Mesodermal cell (in vitro differentiated cells): ENCODE data around the gene TRMT44.
"Not testable (repeated sequence)": the region's sequence is repeated elsewhere in the genome, so short reads cannot be mapped to it uniquely, and the experiment has no call there.

Experiments
- H3K27ac ChIP-seq: 2 replicates; pipeline ENCODE4 v1.7.0; 2013; ENCODE audit warnings: mild to moderate bottlenecking, low read depth, low read length, moderate library complexity; ENCODE audit not compliant: severe bottlenecking
- H3K36me3 ChIP-seq: 2 replicates; pipeline ENCODE4 v1.7.1; 2013; ENCODE audit warnings: mild to moderate bottlenecking, low read length, moderate library complexity; ENCODE audit not compliant: control insufficient read depth, insufficient read depth
- H3K4me1 ChIP-seq: one replicate; pipeline ENCODE4 v1.7.1; 2013; ENCODE audit warnings: mild to moderate bottlenecking, low read length; ENCODE audit not compliant: insufficient read depth, control insufficient read depth, poor library complexity, severe bottlenecking
- H3K4me3 ChIP-seq: 2 replicates; pipeline ENCODE4 v1.7.0; 2013; ENCODE audit warnings: low read length, control low read depth, mild to moderate bottlenecking; ENCODE audit not compliant: insufficient read depth, poor library complexity, severe bottlenecking; ENCODE audit errors: extremely low read depth
- H3K9me3 ChIP-seq: 2 replicates; pipeline ENCODE4 v1.7.1; 2013; ENCODE audit warnings: mild to moderate bottlenecking, low read length, moderate library complexity; ENCODE audit not compliant: control insufficient read depth
- WGBS, 2 experiments: methylation state at CpG; one replicate each; pipeline ENCODE4 v1.1.5; 2013; ENCODE audit warnings: missing lambda C conversion rate in 2 of 2; ENCODE audit not compliant: insufficient coverage in 2 of 2; 5-methylcytosine and 5-hydroxymethylcytosine counted together

Gene TRMT44

DNA sequence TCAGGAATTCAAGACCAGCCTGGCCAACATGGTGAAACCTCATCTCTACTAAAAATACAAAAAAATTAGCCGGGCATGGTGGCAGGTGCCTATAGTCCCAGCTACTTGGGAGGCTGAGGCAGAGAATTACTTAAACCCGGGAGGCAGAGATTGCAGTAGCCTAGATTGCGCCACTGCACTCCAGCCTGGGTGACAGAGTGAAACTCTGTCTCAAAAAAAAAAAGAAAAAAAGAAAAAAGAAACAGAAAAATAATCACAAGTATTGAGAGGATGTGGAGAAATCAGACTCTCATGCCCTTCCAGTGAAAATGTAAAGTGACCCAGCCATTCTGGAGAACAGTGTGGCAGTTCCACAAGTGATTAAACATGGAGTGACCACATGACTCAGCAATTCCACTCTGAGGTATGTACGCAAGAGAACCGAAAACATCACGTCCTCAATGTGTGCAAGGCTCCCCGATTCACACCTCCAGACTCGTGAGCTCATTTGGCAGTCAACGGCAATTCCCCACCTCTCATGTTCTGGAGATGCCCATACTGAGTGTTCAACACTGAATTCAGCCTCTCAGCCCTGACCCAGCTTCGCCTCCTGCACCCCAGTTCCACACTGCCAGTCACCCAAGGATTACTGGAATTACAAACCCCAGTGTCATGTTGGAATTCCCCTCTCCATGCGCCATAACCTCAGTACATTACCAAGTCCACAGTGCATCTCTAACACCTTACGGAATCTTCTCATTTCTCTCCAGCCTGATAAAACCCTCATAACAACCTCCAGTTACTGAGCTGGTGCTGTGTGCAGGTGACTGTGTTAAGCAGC lies 21.1 kb upstream of the TRMT44 start:
- Histone ChIP-seq H3K27ac (no peak overlapping the region), H3K36me3 (peaks cover 16% of the 10 kb centered on the region), H3K9me3 (no peaks in the 10 kb centered on the region), H3K4me3 (no peak overlapping the region), H3K4me1 (no peaks in the 10 kb centered on the region)
- WGBS, 2 experiments, result 89 to 91% methylated on average over 9 to 10 of the region's 12 CpGs

DNA sequence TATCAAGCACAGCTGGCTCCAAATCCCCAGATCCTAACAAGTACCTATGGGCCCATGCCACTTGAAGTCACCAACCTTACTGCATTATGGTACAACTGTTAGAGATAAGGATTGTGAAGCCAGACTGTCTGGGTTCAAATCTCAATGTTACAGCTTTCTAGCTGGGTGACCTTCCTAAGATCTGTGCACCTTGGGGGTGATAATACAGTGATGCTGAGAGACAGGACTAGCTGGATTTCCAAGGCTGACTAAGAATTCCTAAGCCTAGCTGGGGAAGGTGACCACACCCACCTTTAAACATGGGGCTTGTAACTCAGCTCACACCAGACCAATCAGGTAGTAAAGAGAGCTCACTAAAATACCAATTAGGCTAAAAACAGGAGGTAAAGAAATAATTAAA lies 20.4 kb upstream of the TRMT44 start:
- not testable (repeated sequence) for H3K4me3 ChIP-seq, H3K9me3 ChIP-seq, H3K4me1 ChIP-seq, H3K27ac ChIP-seq, H3K36me3 ChIP-seq

DNA sequence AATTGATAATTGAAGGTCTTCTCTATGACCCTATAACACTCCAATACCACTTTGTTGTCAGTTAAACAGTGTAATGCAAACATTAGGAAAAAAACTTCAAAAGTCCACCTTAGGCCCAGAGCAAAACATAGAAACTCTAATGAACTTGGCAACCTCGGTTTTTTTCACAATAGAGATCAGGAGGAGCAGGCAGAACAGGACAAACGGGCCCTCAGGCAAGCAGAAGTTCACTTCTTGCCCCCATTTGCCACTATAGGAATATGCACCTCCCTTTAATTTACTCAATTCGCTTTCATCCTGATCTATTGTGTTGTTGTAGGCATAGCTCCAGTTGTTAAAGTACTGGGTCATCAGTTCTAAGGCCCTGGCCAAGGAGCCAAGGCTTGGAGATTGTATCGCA lies 18.2 kb upstream of the TRMT44 start:
- no peaks in the 10 kb centered on the region for H3K9me3 ChIP-seq
- no peak overlapping the region for H3K4me3 ChIP-seq
- 79 to 81% methylated on average over 3 of the region's 4 CpGs for WGBS, 2 experiments
- no peaks in the 10 kb centered on the region for H3K4me1 ChIP-seq
- H3K36me3 ChIP-seq, result no peaks in the 10 kb centered on the region
- H3K27ac ChIP-seq, result no peak overlapping the region

GRCh38 chr4:8422786-8423185 lies 17.8 kb upstream of the TRMT44 start:
- 85 to 89% methylated on average over 4 to 5 of the region's 5 CpGs for WGBS, 2 experiments
- Histone ChIP-seq H3K27ac (no peak overlapping the region), H3K4me1 (no peaks in the 10 kb centered on the region), H3K9me3 (no peaks in the 10 kb centered on the region), H3K36me3 (no peaks in the 10 kb centered on the region), H3K4me3 (no peak overlapping the region)

- WGBS, 2 experiments, result 87 to 97% methylated on average over 10 to 17 of the region's 17 CpGs
- no peaks in the 10 kb centered on the region for H3K9me3 ChIP-seq
- no peak overlapping the region for H3K27ac ChIP-seq
- H3K4me1 ChIP-seq, result peaks cover 3% of the 10 kb centered on the region
- no peaks in the 10 kb centered on the region for H3K36me3 ChIP-seq
- H3K4me3 ChIP-seq, result peak overlapping the region; percentile 84
These were observed 13.3 kb upstream of the TRMT44 start for GRCh38 chr4:8427262-8427661.

DNA sequence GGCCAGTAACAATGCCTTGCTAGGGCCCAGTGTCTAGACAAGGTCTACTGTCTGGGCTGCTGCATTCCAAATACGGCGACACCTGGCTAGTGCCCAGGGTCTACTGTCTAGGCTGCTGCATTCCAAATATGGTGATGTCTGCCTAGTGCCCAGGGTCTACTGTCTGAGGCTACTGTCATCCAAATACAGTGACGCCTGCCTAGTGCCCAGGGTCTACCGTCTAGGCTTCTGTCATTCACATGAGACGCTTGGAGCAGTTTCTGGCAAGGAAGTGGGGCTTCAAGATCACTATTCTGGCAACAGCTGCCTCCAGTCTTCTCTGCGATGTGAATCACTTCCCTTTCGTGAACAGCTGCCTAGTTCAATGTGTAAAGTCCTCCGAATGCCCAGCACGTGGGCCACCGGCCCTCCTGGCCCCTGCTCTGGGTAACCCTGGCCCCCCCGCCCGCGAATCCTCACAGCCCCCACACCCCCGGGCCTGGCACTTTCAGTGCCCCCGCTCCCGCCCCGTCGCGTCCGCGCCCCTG lies 12.8 kb upstream of the TRMT44 start:
- no peaks in the 10 kb centered on the region for H3K9me3 ChIP-seq
- H3K36me3 ChIP-seq, result no peaks in the 10 kb centered on the region
- peaks cover 3% of the 10 kb centered on the region for H3K4me1 ChIP-seq
- H3K27ac ChIP-seq, result peak overlapping the region; percentile 62
- 11 to 15% methylated on average over 10 to 16 of the region's 21 CpGs for WGBS, 2 experiments
- H3K4me3 ChIP-seq, result peak overlapping the region; percentile 84

DNA sequence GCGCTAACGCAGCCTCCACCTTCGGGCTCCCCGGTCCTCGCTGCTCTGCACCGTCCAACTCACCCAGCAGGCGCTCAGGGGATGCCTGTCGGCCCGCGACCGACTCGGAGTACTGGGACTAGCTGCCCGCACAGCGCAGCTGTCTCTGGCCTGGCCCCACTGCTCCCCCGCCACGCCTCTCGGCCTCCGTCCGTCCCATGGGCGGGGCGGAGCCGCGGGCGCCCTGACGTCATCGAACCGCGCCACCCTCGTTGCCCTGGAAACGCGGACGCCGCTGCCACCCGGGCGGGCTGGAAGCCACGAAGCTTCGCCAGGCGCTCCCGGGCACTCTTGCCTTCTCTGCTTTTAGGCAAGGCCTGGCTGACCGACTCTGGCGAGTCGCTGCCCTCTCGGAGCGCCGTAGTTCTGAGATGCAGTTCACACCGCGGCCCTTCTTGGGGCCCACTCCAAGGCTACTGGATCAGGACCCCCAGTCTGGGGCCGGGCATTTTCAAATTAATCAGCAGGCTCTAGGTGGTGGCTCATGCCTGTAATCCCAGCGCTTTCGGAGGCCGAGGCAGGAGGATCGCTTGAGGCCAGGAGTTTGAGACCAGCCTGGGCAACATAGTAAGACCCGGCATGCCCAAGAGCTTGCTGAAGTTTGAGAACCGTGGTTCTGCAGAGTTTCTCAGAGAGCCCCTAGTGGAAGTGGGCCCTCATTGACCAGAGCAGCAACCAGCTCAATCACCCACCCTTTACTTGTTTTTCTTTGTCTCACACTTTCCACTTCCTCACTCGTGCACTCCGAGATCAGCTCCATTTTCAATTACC lies 12.1 kb upstream of the TRMT44 start:
- H3K9me3 ChIP-seq, result no peaks in the 10 kb centered on the region
- peaks cover 3% of the 10 kb centered on the region for H3K4me1 ChIP-seq
- peak overlapping the region; percentile 84 for H3K4me3 ChIP-seq
- H3K36me3 ChIP-seq, result no peaks in the 10 kb centered on the region
- WGBS, 2 experiments, result 4% methylated on average over 52 to 53 of the region's 56 CpGs
- peak overlapping the region; percentile 62 for H3K27ac ChIP-seq

DNA sequence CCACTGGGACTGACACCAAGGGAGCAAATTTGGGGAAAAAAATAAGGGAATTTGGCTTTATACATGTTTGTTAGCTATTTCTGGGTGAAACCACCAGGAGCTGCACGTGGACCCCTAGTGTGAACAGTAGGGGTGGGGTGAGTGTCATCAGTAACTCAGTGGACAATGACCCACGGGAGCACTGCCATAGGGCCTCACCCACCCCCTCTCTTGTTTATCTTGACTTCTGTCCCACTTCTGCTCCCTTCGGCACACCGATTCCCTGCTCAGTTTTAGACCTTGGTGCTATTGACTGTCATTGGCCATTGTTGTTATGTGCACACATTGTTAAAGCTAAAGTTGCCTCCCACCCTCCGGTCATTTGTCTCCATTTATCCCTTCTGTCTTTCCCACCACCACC lies 9.0 kb upstream of the TRMT44 start:
- Histone ChIP-seq H3K27ac (no peak overlapping the region), H3K36me3 (no peaks in the 10 kb centered on the region), H3K4me3 (no peak overlapping the region), H3K4me1 (peaks cover 3% of the 10 kb centered on the region), H3K9me3 (no peaks in the 10 kb centered on the region)
- 88% methylated on average over 2 of the region's 5 CpGs for WGBS, 2 experiments

- H3K36me3 ChIP-seq, result no peaks in the 10 kb centered on the region
- WGBS, 2 experiments, result 97 to 100% methylated on average over 3 of the region's 5 CpGs
- H3K4me3 ChIP-seq, result no peak overlapping the region
- H3K9me3 ChIP-seq, result no peaks in the 10 kb centered on the region
- H3K4me1 ChIP-seq, result peaks cover 3% of the 10 kb centered on the region
- no peak overlapping the region for H3K27ac ChIP-seq
These were observed 7.4 kb upstream of the TRMT44 start for GRCh38 chr4:8433136-8433535.

DNA sequence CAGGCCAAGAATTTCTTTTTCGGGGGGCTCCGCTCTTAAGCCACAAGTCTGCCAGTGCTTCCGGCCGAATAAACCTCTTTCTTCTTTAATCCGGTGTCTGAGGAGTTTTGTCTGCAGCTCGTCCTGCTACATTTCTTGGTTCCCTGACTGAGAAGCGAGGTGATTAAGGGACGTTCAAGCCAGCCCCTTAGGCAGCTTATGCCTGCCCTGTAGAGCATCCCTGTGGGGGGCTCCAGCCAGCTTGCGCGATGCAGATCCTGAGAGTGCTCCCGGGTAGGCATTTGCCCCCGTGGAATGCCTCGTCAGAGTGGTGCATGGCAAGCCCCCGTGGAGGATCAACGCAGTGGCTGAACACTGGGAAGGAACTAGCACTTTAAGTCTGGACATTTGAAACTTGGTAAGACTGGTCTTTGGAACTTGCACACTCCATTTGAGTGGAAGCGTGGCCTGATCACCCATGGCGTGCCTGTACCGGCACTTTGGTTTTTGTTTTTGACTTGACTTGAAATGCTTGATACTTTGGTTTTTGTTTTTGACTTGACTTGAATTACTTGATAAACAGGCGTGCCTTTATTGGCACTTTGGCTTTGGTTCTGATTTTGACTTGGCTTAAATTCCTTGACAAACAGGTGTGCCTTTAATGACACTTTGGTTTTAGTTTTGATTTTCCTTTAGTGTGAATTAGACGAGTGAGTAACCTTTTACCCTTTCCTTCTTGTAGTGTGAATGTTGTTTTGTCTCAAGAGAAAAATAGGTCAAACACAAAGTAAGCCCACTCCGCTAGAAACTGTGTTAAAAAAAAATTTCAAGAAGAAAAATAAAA lies 6.1 kb upstream of the TRMT44 start:
- no peak overlapping the region for H3K4me3 ChIP-seq
- WGBS, 2 experiments, result 80 to 84% methylated on average over 15 to 19 of the region's 21 CpGs

More for the DNA sequence above, 6.1 kb upstream of the TRMT44 start:
- Histone ChIP-seq H3K9me3 (no peaks in the 10 kb centered on the region), H3K27ac (no peak overlapping the region), H3K4me1 (no peaks in the 10 kb centered on the region), H3K36me3 (no peaks in the 10 kb centered on the region)
